HL-60 (cell line): ENCODE results near the gene SLC35D2.

Source experiments
- DNase-seq, 2 experiments: peaks; one replicate each; pipeline ENCODE4 v3.0.0-alpha.2; 2010 to 2020; ENCODE audit warnings: low read depth in 1 of 2, low spot score in 1 of 2
- H3K27ac ChIP-seq: fragments of 250-450 bp; sonication (Bioruptor Pico); replicated peaks from 2 replicates; pipeline ENCODE4 v1.5.1; 2020; ENCODE audit warnings: mild to moderate bottlenecking, moderate library complexity
- H3K27me3 ChIP-seq: fragments of 250-450 bp; sonication (Bioruptor Pico); 2 replicates; pipeline ENCODE4 v1.5.1; 2021; ENCODE audit warnings: mild to moderate bottlenecking, moderate library complexity; ENCODE audit not compliant: insufficient read depth, poor library complexity, severe bottlenecking
- H3K4me3 ChIP-seq: replicated peaks from 2 replicates; pipeline ENCODE4 v1.5.1; 2011; ENCODE audit warnings: mild to moderate bottlenecking, control low read depth, low read length; ENCODE audit not compliant: insufficient read depth
- CTCF ChIP-seq: IDR thresholded peaks from one replicate; pipeline ENCODE4 v1.5.1; 2011; ENCODE audit warnings: low read length, control low read depth, inconsistent platforms; ENCODE audit not compliant: insufficient read depth
- GABPA ChIP-seq: IDR thresholded peaks from 2 replicates; pipeline ENCODE4 v1.6.1; 2012; ENCODE audit warnings: low read depth
- POLR2AphosphoS5 ChIP-seq: IDR thresholded peaks from 2 replicates; pipeline ENCODE4 v1.6.1; 2012; ENCODE audit warnings: low read depth
- REST ChIP-seq: IDR thresholded peaks from 2 replicates; pipeline ENCODE4 v1.6.1; 2012; ENCODE audit warnings: low read depth; ENCODE audit not compliant: insufficient replicate concordance
- SPI1 ChIP-seq: IDR thresholded peaks from 2 replicates; pipeline ENCODE4 v1.6.1; 2012; ENCODE audit warnings: low read depth, mild to moderate bottlenecking, borderline replicate concordance

Gene SLC35D2

GRCh38 chr9:96413302-96414221, 30.1 kb upstream of the SLC35D2 start:
- DNase-seq = peak; percentile 60 to 67
- Histone ChIP-seq H3K27me3 (no peaks in the 10 kb centered on the region), H3K4me3 (no peak overlapping the region), H3K27ac (no peak overlapping the region)
- TF ChIP-seq SPI1 = peak; percentile 50; the same call in 1 of the 2 replicates
- TF ChIP-seq POLR2AphosphoS5 = no peak

GRCh38 chr9:96412174-96412913, 28.8 kb upstream of the SLC35D2 start:
- no peak for TF ChIP-seq POLR2AphosphoS5
- no peak for TF ChIP-seq SPI1
- no peak for TF ChIP-seq GABPA
- TF ChIP-seq REST = no peak
- no peak for TF ChIP-seq CTCF
- DNase-seq = no peak
- H3K27ac ChIP-seq = no peak overlapping the region
- no peaks in the 10 kb centered on the region for H3K27me3 ChIP-seq
- H3K4me3 ChIP-seq = no peak overlapping the region

- H3K4me3 ChIP-seq = no peak overlapping the region
- TF ChIP-seq SPI1 (no peak), CTCF (no peak), REST (no peak)
- no peak overlapping the region for H3K27ac ChIP-seq
- DNase-seq = no peak
- no peaks in the 10 kb centered on the region for H3K27me3 ChIP-seq
These were observed 27.8 kb upstream of the SLC35D2 start for GRCh38 chr9:96411129-96411838.
